Neural cell (in vitro differentiated cells): ENCODE measurements around the gene PSMD3. TPM values are rescaled to one million over a fixed set of nuclear protein-coding genes. Genes with fewer than 3 reads are reported as not detected.

Experiments
- H2AFZ ChIP-seq: fragments of 200-600, 300-800 bp; sonication (generic), shearing (Covaris generic); 2 replicates; pipeline ENCODE4 v1.6.0; 2014; ENCODE audit warnings: low read depth, mild to moderate bottlenecking, antibody characterized with exemption, low read length, moderate library complexity
- H3F3A ChIP-seq: fragments of 200-600 bp; shearing (Covaris generic); 2 replicates; pipeline ENCODE4 v1.6.1; 2016; ENCODE audit warnings: mild to moderate bottlenecking, moderate library complexity, mixed read lengths, antibody characterized with exemption, low read length; ENCODE audit not compliant: insufficient read depth, poor library complexity, severe bottlenecking
- H3K27ac ChIP-seq: fragments of 200-600, 300-800 bp; sonication (generic), shearing (Covaris generic); 2 replicates; pipeline ENCODE4 v1.5.1; 2014; ENCODE audit warnings: mild to moderate bottlenecking, low read length, moderate library complexity
- H3K27me3 ChIP-seq: fragments of 300-800, 200-600 bp; sonication (generic), shearing (Covaris generic); 2 replicates; pipeline ENCODE4 v1.6.0; 2014; ENCODE audit warnings: mild to moderate bottlenecking, low read depth, low read length, moderate library complexity; ENCODE audit not compliant: insufficient read depth
- H3K36me3 ChIP-seq: fragments of 300-800, 200-600 bp; sonication (generic), shearing (Covaris generic); 2 replicates; pipeline ENCODE4 v1.5.1; 2014; ENCODE audit warnings: mild to moderate bottlenecking, antibody characterized with exemption, low read length, moderate library complexity; ENCODE audit not compliant: insufficient read depth
- H3K4me2 ChIP-seq: fragments of 300-800, 200-600 bp; sonication (generic), shearing (Covaris generic); 2 replicates; pipeline ENCODE4 v1.6.0; 2014; ENCODE audit warnings: mild to moderate bottlenecking, low read length
- H3K4me3 ChIP-seq: fragments of 300-800, 200-600 bp; sonication (generic), shearing (Covaris generic); 2 replicates; pipeline ENCODE4 v1.5.1; 2014; ENCODE audit warnings: mild to moderate bottlenecking, low read length, moderate library complexity
- H3K79me2 ChIP-seq: fragments of 200-600 bp; shearing (Covaris generic); replicated peaks from 2 replicates; pipeline ENCODE4 v1.6.0; 2014; ENCODE audit warnings: mild to moderate bottlenecking, low read length, moderate library complexity; ENCODE audit not compliant: insufficient read depth
- H3K9ac ChIP-seq: fragments of 300-800, 200-600 bp; sonication (generic), shearing (Covaris generic); 2 replicates; pipeline ENCODE4 v1.6.1; 2016; ENCODE audit warnings: mild to moderate bottlenecking, low read length, mixed read lengths
- H3K9me2 ChIP-seq: fragments of 200-600 bp; shearing (Covaris generic); 2 replicates; pipeline ENCODE4 v1.6.1; 2016; ENCODE audit warnings: mild to moderate bottlenecking, low read length, mixed read lengths; ENCODE audit not compliant: insufficient read depth
- H3K9me3 ChIP-seq: fragments of 200-600, 300-800 bp; sonication (generic), shearing (Covaris generic); 2 replicates; pipeline ENCODE4 v1.6.1; 2016; ENCODE audit warnings: mild to moderate bottlenecking, mixed run types, low read length, moderate library complexity, mixed read lengths
- H4K20me1 ChIP-seq: fragments of 200-600 bp; shearing (Covaris generic); 2 replicates; pipeline ENCODE4 v1.6.1; 2016; ENCODE audit warnings: mild to moderate bottlenecking, mixed run types; ENCODE audit not compliant: insufficient read depth
- CTCF ChIP-seq: fragments of 450-650 bp; IDR thresholded peaks from 2 replicates; pipeline ENCODE4 v1.5.1; 2014; ENCODE audit warnings: antibody characterized with exemption, mild to moderate bottlenecking, moderate library complexity; ENCODE audit not compliant: poor library complexity, severe bottlenecking
- EP300 ChIP-seq: fragments of 450-650 bp; conservative IDR thresholded peaks from 2 replicates; pipeline ENCODE4 v1.6.1; 2014; ENCODE audit warnings: antibody characterized with exemption, mild to moderate bottlenecking, moderate library complexity; ENCODE audit not compliant: poor library complexity, severe bottlenecking
- EZH2 ChIP-seq: fragments of 200-600, 300-800 bp; shearing (Covaris generic), sonication (generic); IDR thresholded peaks from 2 replicates; pipeline ENCODE4 v1.6.1; 2014; ENCODE audit warnings: antibody characterized with exemption, low read length, borderline replicate concordance, mild to moderate bottlenecking; ENCODE audit not compliant: insufficient read depth, poor library complexity, severe bottlenecking
- MXI1 ChIP-seq: fragments of 450-650 bp; conservative IDR thresholded peaks from 2 replicates; pipeline ENCODE4 v1.6.1; 2014; ENCODE audit warnings: antibody characterized with exemption, mild to moderate bottlenecking; ENCODE audit not compliant: poor library complexity, severe bottlenecking
- POLR2AphosphoS5 ChIP-seq: IDR thresholded peaks from 2 replicates; pipeline ENCODE4 v1.6.1; 2012
- RAD21 ChIP-seq: fragments of 450-650 bp; conservative IDR thresholded peaks from 2 replicates; pipeline ENCODE4 v1.6.1; 2014; ENCODE audit warnings: antibody characterized with exemption, mild to moderate bottlenecking, moderate library complexity
- REST ChIP-seq: IDR thresholded peaks from 2 replicates; pipeline ENCODE4 v1.6.1; 2012; ENCODE audit warnings: borderline replicate concordance
- SMC3 ChIP-seq: fragments of 450-650 bp; conservative IDR thresholded peaks from 2 replicates; pipeline ENCODE4 v1.6.1; 2014; ENCODE audit warnings: antibody characterized with exemption, mild to moderate bottlenecking, moderate library complexity; ENCODE audit not compliant: poor library complexity
- TAF1 ChIP-seq: IDR thresholded peaks from 2 replicates; pipeline ENCODE4 v1.6.1; 2012; ENCODE audit warnings: low read depth
- polyA plus RNA-seq: library from polyadenylated mRNA; depleted of rRNA; stranded (reverse); fragments of >200 nt; gene quantifications from 2 replicates; pipeline ENCODE4 v1.2.3, GENCODE V29; 2014

Gene PSMD3
- polyA plus RNA-seq, 1 donor from 2014 or later = 117 TPM

- Histone ChIP-seq H3K9me3 (no peaks in the 10 kb centered on the region), H2AFZ (no peak overlapping the region), H3K9me2 (no peaks in the 10 kb centered on the region), H3K4me2 (no peak overlapping the region), H3K9ac (no peak overlapping the region), H3K4me3 (no peak overlapping the region), H4K20me1 (no peaks in the 10 kb centered on the region), H3K27me3 (no peaks in the 10 kb centered on the region), H3F3A (no peaks in the 10 kb centered on the region), H3K36me3 (no peaks in the 10 kb centered on the region), H3K27ac (no peak overlapping the region), H3K79me2 (no peaks in the 10 kb centered on the region)
- TF ChIP-seq EZH2 (no peak), POLR2AphosphoS5 (no peak), MXI1 (no peak), EP300 (no peak), CTCF (no peak), TAF1 (no peak), REST (no peak), RAD21 (no peak), SMC3 (no peak)
These were observed 14.8 kb downstream of the PSMD3 start for GRCh38 chr17:39995438-39995837.

GRCh38 chr17:39996162-39996561 lies 15.6 kb downstream of the PSMD3 start:
- H3K36me3 ChIP-seq = no peaks in the 10 kb centered on the region

More at GRCh38 chr17:39996162-39996561, 15.6 kb downstream of the PSMD3 start:
- no peak overlapping the region for H2AFZ ChIP-seq
- no peaks in the 10 kb centered on the region for H3K9me2 ChIP-seq
- TF ChIP-seq EZH2 (no peak), SMC3 (no peak), POLR2AphosphoS5 (no peak), MXI1 (no peak), TAF1 (no peak), CTCF (no peak), RAD21 (no peak), REST (no peak), EP300 (no peak)
- no peak overlapping the region for H3K27ac ChIP-seq
- H3K9ac ChIP-seq = no peak overlapping the region
- no peaks in the 10 kb centered on the region for H3K79me2 ChIP-seq
- no peak overlapping the region for H3K4me3 ChIP-seq
- H3K27me3 ChIP-seq = no peaks in the 10 kb centered on the region
- H3K9me3 ChIP-seq = no peaks in the 10 kb centered on the region
- no peaks in the 10 kb centered on the region for H4K20me1 ChIP-seq
- no peaks in the 10 kb centered on the region for H3F3A ChIP-seq
- H3K4me2 ChIP-seq = no peak overlapping the region
